BE2C (cell line): Measurements from ENCODE around the gene EP300.

ENCODE experiments used
- DNase-seq: peaks from one replicate; pipeline ENCODE4 v3.0.0-alpha.2; 2020
- H3K27me3 ChIP-seq: fragments of 250-450 bp; sonication (Bioruptor Pico); 2 replicates; pipeline ENCODE4 v1.5.1; 2020; ENCODE audit warnings: mild to moderate bottlenecking
- H3K36me3 ChIP-seq: fragments of 250-450 bp; sonication (Bioruptor Pico); 2 replicates; pipeline ENCODE4 v1.5.1; 2020; ENCODE audit warnings: mild to moderate bottlenecking
- H3K4me1 ChIP-seq: fragments of 250-450 bp; sonication (Bioruptor Pico); 2 replicates; pipeline ENCODE4 v1.5.1; 2020
- H3K4me3 ChIP-seq: 2 replicates; pipeline ENCODE4 v1.5.1; 2011; ENCODE audit warnings: low read depth, low read length
- H3K9me3 ChIP-seq: fragments of 250-450 bp; sonication (Bioruptor Pico); 2 replicates; pipeline ENCODE4 v1.5.1; 2020
- TF ChIP-seq, protein P1 (sequence below): IDR thresholded peaks from 2 replicates; pipeline ENCODE4 v1.5.1; 2012; ENCODE audit warnings: mild to moderate bottlenecking, low read depth, low read length

EP300 gene

DNA sequence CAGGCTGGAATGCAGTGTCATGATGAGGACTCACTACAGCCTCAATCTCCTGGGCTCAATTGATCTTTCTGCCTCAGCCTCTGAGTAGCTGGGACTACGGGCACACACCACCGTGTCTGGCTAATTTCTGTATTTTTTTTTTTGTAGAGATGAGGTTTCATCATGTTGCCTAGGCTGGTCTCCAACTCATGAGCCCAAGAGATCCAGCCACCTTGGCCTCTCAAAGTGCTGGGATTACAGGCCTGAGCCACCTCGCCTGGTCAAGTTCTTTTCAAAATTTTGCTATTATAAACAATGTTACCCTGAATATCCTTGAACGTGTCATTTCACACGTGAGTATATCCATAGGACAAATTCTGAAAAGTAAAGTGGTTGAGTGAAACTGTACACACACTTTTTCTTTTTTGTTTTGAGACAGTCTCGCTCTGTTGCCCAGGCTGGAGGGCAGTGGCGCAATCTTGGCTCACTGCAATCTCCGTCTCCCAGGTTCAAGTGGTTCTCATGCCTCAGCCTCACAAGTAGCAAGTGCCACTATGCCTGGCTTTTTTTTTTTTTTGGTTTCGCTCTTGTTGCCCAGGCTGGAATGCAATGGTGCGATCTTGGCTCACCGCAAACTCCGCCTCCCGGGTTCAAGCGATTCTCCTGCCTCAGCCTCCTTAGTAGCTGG lies 21.6 kb upstream of the EP300 start:
- Histone ChIP-seq H3K9me3 (no peaks in the 10 kb centered on the region), H3K4me1 (no peaks in the 10 kb centered on the region), H3K27me3 (no peaks in the 10 kb centered on the region), H3K36me3 (no peaks in the 10 kb centered on the region), H3K4me3 (no peak overlapping the region)
- DNase-seq: no peak
- TF ChIP-seq, protein P1, sequence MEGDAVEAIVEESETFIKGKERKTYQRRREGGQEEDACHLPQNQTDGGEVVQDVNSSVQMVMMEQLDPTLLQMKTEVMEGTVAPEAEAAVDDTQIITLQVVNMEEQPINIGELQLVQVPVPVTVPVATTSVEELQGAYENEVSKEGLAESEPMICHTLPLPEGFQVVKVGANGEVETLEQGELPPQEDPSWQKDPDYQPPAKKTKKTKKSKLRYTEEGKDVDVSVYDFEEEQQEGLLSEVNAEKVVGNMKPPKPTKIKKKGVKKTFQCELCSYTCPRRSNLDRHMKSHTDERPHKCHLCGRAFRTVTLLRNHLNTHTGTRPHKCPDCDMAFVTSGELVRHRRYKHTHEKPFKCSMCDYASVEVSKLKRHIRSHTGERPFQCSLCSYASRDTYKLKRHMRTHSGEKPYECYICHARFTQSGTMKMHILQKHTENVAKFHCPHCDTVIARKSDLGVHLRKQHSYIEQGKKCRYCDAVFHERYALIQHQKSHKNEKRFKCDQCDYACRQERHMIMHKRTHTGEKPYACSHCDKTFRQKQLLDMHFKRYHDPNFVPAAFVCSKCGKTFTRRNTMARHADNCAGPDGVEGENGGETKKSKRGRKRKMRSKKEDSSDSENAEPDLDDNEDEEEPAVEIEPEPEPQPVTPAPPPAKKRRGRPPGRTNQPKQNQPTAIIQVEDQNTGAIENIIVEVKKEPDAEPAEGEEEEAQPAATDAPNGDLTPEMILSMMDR: no peak

GRCh38 chr22:41074061-41074460 lies 18.3 kb upstream of the EP300 start:
- no peaks in the 10 kb centered on the region for H3K36me3 ChIP-seq
- no peaks in the 10 kb centered on the region for H3K4me1 ChIP-seq
- H3K4me3 ChIP-seq: no peak overlapping the region
- no peaks in the 10 kb centered on the region for H3K27me3 ChIP-seq
- no peaks in the 10 kb centered on the region for H3K9me3 ChIP-seq
- DNase-seq: no peak
- TF ChIP-seq, protein P1: no peak

DNA sequence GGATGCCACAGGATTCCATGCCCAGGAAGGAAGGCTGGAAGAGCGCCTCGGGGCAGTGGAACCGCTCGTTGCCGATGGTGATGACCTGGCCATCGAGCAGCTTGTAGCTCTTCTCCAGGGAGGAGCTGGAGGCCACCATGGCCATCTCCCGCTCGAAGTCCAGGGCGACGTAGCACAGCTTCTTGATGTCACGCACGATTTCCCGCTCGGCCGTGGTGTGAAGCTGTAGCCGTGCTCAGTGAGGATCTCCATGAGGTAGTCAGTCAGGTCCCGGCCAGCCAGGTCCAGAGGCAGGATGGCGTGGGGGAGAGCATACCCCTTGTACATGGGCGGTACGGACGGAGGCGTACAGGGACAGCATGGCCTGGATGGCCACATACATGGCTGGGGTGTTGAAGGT lies 17.9 kb upstream of the EP300 start:
- Histone ChIP-seq H3K36me3 (no peaks in the 10 kb centered on the region), H3K27me3 (no peaks in the 10 kb centered on the region), H3K4me3 (no peak overlapping the region), H3K4me1 (no peaks in the 10 kb centered on the region), H3K9me3 (no peaks in the 10 kb centered on the region)
- TF ChIP-seq, protein P1: no peak
- DNase-seq: no peak

DNA sequence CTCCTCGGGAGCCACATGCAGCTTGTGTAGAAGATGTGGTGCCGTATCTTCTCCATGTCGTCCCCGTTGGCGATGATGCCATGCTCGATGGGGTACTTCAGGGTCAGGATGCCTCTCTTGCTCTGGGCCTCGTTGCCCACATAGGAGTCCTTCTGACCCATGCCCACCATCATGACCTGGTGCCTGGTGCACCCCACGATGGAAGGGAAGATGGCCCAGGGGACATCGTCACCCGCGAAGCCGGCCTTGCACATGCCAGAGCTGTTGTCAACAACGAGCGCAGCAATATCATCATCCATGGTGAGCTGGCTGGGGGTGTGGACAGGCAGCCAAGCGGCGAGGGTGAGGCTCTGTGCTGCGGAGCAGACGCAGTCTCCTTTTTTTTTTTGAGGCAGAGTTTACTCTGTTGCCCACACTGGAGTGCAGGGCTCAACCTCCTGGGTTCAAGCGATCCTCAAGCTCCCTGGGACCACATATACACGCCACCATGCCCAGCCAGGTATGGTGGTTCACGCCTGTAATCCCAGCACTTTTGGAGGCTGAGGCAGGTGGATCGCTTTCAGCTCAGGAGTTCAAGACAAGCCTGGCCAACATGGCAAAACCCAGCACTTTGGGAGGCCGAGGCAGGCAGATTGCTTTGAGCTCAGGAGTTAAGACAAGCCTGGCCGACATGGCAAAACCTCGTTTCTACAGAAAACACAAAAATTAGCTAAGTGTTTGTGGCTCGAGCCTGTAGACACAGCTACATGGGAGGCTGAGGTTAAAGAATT lies 17.3 kb upstream of the EP300 start:
- H3K27me3 ChIP-seq: no peaks in the 10 kb centered on the region
- H3K4me3 ChIP-seq: no peak overlapping the region
- H3K4me1 ChIP-seq: no peaks in the 10 kb centered on the region
- TF ChIP-seq, protein P1: no peak
- no peak for DNase-seq
- no peaks in the 10 kb centered on the region for H3K9me3 ChIP-seq
- H3K36me3 ChIP-seq: no peaks in the 10 kb centered on the region

DNA sequence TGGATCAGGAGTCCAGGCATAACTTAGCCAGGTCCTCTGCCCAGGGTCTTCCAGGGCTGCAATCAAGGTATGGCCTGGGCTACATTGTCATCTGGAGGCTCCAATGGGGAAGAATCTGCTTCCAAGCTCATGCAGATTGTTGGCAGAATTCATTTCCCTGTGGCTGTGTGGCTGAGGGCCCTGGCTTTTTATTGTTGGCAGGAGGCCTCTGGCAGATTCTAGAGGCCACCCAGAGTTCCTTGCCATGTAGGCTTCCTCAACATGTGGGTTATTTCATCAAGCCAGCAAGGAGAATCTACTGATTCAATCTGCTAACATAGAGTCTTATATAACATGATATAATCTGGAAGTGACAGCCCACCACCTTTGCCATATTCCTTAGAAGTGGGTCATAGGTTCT lies 16.4 kb upstream of the EP300 start:
- no peaks in the 10 kb centered on the region for H3K36me3 ChIP-seq
- H3K27me3 ChIP-seq: no peaks in the 10 kb centered on the region
- TF ChIP-seq, protein P1: no peak
- H3K4me3 ChIP-seq: no peak overlapping the region
- no peak for DNase-seq
- no peaks in the 10 kb centered on the region for H3K4me1 ChIP-seq
- no peaks in the 10 kb centered on the region for H3K9me3 ChIP-seq

DNA sequence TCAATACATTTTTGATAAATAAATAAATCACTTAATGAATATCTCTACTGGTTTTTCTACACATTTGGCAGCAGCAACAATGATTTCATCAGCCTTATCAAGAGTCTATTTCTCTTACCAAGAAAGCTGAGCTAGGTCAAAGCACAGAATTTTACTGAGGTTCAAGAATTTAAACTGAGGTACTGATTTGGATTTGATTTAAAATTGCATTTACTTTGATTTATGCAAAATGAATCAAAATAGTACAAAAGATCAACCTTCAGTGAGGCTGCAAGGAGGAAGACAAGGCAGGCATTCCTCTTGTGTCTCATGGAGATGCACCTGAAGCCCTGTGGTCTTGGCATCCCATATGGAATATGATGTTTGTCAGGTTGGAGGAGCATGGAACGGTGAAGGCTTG lies 15.5 kb upstream of the EP300 start:
- TF ChIP-seq, protein P1: no peak
- H3K27me3 ChIP-seq: no peaks in the 10 kb centered on the region
- H3K4me1 ChIP-seq: no peaks in the 10 kb centered on the region
- H3K4me3 ChIP-seq: no peak overlapping the region
- H3K36me3 ChIP-seq: no peaks in the 10 kb centered on the region
- DNase-seq: no peak
- no peaks in the 10 kb centered on the region for H3K9me3 ChIP-seq
